GM23338 (cell line): Measurements from ENCODE around the gene RGS7. TPM values are rescaled to one million over a fixed set of nuclear protein-coding genes. Genes with fewer than 3 reads are reported as not detected.

Experiments used
- ATAC-seq: fragments of 200-7000 bp; cut with Tn5 transposase; 3 replicates; pipeline ENCODE4 v1.9.1; 2020
- DNase-seq: peaks from one replicate; pipeline ENCODE4 v3.0.0-alpha.2; 2015; ENCODE audit warnings: low spot score
- H2AFZ ChIP-seq: fragments of 200-600 bp; sonication (generic); 2 replicates; pipeline ENCODE4 v1.8.0; 2016; ENCODE audit warnings: antibody characterized with exemption, mild to moderate bottlenecking, moderate library complexity
- H3F3A ChIP-seq: fragments of 200-600 bp; sonication (generic); replicated peaks from 2 replicates; pipeline ENCODE4 v1.8.0; 2017; ENCODE audit warnings: antibody characterized with exemption, mixed run types, low read depth
- H3K27ac ChIP-seq: fragments of 200-600 bp; sonication (generic); 2 replicates; pipeline ENCODE4 v1.6.1; 2016; ENCODE audit warnings: low read depth
- H3K27me3 ChIP-seq: fragments of 200-600 bp; sonication (generic); 2 replicates; pipeline ENCODE4 v1.8.0; 2016; ENCODE audit warnings: mild to moderate bottlenecking, mixed run types, moderate library complexity; ENCODE audit not compliant: insufficient read depth
- H3K36me3 ChIP-seq: fragments of 200-600 bp; sonication (generic); 2 replicates; pipeline ENCODE4 v1.8.0; 2016; ENCODE audit warnings: mild to moderate bottlenecking; ENCODE audit not compliant: insufficient read depth
- H3K4me1 ChIP-seq: fragments of 200-600 bp; sonication (generic); 2 replicates; pipeline ENCODE4 v1.8.0; 2016; ENCODE audit warnings: mild to moderate bottlenecking, moderate library complexity; ENCODE audit not compliant: insufficient read depth
- H3K4me2 ChIP-seq: fragments of 200-600 bp; sonication (generic); 2 replicates; pipeline ENCODE4 v1.7.1; 2017; ENCODE audit warnings: mixed run types
- H3K4me3 ChIP-seq: fragments of 200-600 bp; sonication (generic); 2 replicates; pipeline ENCODE4 v1.6.1; 2016; ENCODE audit warnings: mixed run types
- H3K79me2 ChIP-seq: fragments of 200-600 bp; sonication (generic); replicated peaks from 2 replicates; pipeline ENCODE4 v1.8.0; 2017; ENCODE audit warnings: mild to moderate bottlenecking; ENCODE audit not compliant: insufficient read depth
- H3K9me2 ChIP-seq: fragments of 200-600 bp; sonication (generic); 2 replicates; pipeline ENCODE4 v1.8.0; 2017; ENCODE audit not compliant: insufficient read depth
- H4K20me1 ChIP-seq: fragments of 200-600 bp; sonication (generic); replicated peaks from 2 replicates; pipeline ENCODE4 v1.8.0; 2017; ENCODE audit warnings: mild to moderate bottlenecking; ENCODE audit not compliant: insufficient read depth
- H3K27ac Mint-ChIP-seq: 2 replicates; pipeline ENCODE4 v1.8.0; 2020; ENCODE audit warnings: inconsistent platforms, mild to moderate bottlenecking, moderate library complexity, mixed read lengths
- H3K27me3 Mint-ChIP-seq: 3 replicates; pipeline ENCODE4 v1.8.0; 2022; ENCODE audit warnings: low read depth, mild to moderate bottlenecking, moderate library complexity, mixed read lengths, inconsistent platforms; ENCODE audit not compliant: insufficient read depth, poor library complexity
- H3K36me3 Mint-ChIP-seq: 3 replicates; pipeline ENCODE4 v1.8.0; 2021; ENCODE audit warnings: low read depth, mild to moderate bottlenecking, inconsistent platforms, moderate library complexity, mixed read lengths
- H3K4me1 Mint-ChIP-seq: 3 replicates; pipeline ENCODE4 v1.8.0; 2020; ENCODE audit warnings: mild to moderate bottlenecking, inconsistent platforms, mixed read lengths
- H3K4me3 Mint-ChIP-seq: 3 replicates; pipeline ENCODE4 v1.8.0; 2021; ENCODE audit warnings: moderate library complexity, mild to moderate bottlenecking, inconsistent platforms, mixed read lengths
- H3K9me3 Mint-ChIP-seq: 3 replicates; pipeline ENCODE4 v1.8.0; 2020; ENCODE audit warnings: moderate library complexity, mild to moderate bottlenecking, inconsistent platforms, mixed read lengths
- CREB1 ChIP-seq: fragments of 250-450 bp; sonication (Bioruptor Pico); IDR thresholded peaks from 2 replicates; pipeline ENCODE4 v1.5.0; 2020; ENCODE audit warnings: low read depth, mild to moderate bottlenecking, moderate library complexity
- EZH2phosphoT487 ChIP-seq: fragments of 200-600 bp; sonication (generic); IDR thresholded peaks from one replicate; pipeline ENCODE4 v1.8.1; 2018; ENCODE audit warnings: antibody characterized with exemption; ENCODE audit not compliant: unreplicated experiment
- POLR2AphosphoS5 ChIP-seq: IDR thresholded peaks from 2 replicates; pipeline ENCODE4 v1.6.1; 2016; ENCODE audit warnings: antibody characterized with exemption, low read depth
- STAT1 ChIP-seq: IDR thresholded peaks from one replicate; pipeline ENCODE4 v1.6.1; 2016; ENCODE audit warnings: antibody characterized with exemption; ENCODE audit not compliant: unreplicated experiment
- ZNF114 ChIP-seq: fragments of 250-450 bp; sonication (Bioruptor Pico); IDR thresholded peaks from 2 replicates; pipeline ENCODE4 v1.5.0; 2020; ENCODE audit warnings: mild to moderate bottlenecking, moderate library complexity
- polyA plus RNA-seq: library from polyadenylated mRNA; unstranded; fragments of >200 nt; fragmentation: Nextera tagmentation; extraction: Ambion mirVana; gene quantifications from 2 replicates; pipeline ENCODE4 v1.2.1, GENCODE V29; 2016
- total RNA-seq: library from RNA; depleted of rRNA; stranded (reverse); fragments of >200 nt; shearing (Covaris generic); gene quantifications from 2 replicates; pipeline ENCODE4 v1.2.3, GENCODE V29; 2014
- TF ChIP-seq, protein P1 (sequence below): IDR thresholded peaks from one replicate; pipeline ENCODE4 v1.6.1; 2018; ENCODE audit warnings: antibody characterized with exemption; ENCODE audit not compliant: unreplicated experiment
- TF ChIP-seq, protein P2 (sequence below): IDR thresholded peaks from 2 replicates; pipeline ENCODE4 v1.6.1; 2016; ENCODE audit warnings: antibody characterized with exemption
- TF ChIP-seq, protein P3 (sequence below), 2 experiments: fragments of 200-600 bp in 1 of 2; sonication (generic) in 1 of 2; conservative IDR thresholded peaks; 2 replicates each; pipeline versions ENCODE4 v1.5.1 to v1.6.1; 2016 to 2017; ENCODE audit warnings: antibody characterized with exemption in 2 of 2, low read depth in 2 of 2, mild to moderate bottlenecking in 2 of 2, moderate library complexity in 1 of 2
- TF ChIP-seq, protein P4 (sequence below): fragments of 250-450 bp; sonication (Bioruptor Pico); IDR thresholded peaks from 2 replicates; pipeline ENCODE4 v1.5.0; 2020; ENCODE audit warnings: mild to moderate bottlenecking, moderate library complexity

The RGS7 gene
- total and polyA plus RNA-seq, 2 experiments from 2014 or later = 2.0 to 2.2 TPM

DNA sequence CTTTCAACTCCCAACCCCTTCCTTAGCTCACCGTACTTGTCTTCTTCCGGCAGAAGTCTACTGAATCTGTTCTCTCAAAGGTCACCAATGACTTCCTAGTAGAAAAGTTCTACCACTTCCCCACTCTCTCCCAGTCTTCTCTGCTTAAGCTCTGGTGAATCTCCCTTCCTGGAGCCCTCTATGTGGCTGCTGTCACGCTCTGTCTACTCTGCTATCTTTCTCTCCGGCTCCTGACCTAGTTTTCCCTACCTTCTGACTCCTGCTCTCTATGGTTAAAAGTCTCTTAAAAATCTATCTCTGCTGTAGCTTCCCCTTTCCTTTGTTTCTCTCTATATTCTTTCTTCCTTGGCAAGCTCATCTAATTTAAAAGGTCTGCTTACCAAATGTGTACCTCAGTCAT is 394.9 kb downstream of the RGS7 start:
- H3K4me3 ChIP-seq = no peak overlapping the region
- no peaks in the 10 kb centered on the region for H3K36me3 Mint-ChIP-seq
- TF ChIP-seq CREB1 (CRISPR knock-in tag) (no peak), STAT1 (no peak), POLR2AphosphoS5 (no peak)
- TF ChIP-seq, protein P1, sequence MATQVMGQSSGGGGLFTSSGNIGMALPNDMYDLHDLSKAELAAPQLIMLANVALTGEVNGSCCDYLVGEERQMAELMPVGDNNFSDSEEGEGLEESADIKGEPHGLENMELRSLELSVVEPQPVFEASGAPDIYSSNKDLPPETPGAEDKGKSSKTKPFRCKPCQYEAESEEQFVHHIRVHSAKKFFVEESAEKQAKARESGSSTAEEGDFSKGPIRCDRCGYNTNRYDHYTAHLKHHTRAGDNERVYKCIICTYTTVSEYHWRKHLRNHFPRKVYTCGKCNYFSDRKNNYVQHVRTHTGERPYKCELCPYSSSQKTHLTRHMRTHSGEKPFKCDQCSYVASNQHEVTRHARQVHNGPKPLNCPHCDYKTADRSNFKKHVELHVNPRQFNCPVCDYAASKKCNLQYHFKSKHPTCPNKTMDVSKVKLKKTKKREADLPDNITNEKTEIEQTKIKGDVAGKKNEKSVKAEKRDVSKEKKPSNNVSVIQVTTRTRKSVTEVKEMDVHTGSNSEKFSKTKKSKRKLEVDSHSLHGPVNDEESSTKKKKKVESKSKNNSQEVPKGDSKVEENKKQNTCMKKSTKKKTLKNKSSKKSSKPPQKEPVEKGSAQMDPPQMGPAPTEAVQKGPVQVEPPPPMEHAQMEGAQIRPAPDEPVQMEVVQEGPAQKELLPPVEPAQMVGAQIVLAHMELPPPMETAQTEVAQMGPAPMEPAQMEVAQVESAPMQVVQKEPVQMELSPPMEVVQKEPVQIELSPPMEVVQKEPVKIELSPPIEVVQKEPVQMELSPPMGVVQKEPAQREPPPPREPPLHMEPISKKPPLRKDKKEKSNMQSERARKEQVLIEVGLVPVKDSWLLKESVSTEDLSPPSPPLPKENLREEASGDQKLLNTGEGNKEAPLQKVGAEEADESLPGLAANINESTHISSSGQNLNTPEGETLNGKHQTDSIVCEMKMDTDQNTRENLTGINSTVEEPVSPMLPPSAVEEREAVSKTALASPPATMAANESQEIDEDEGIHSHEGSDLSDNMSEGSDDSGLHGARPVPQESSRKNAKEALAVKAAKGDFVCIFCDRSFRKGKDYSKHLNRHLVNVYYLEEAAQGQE = no peak
- TF ChIP-seq, protein P2, sequence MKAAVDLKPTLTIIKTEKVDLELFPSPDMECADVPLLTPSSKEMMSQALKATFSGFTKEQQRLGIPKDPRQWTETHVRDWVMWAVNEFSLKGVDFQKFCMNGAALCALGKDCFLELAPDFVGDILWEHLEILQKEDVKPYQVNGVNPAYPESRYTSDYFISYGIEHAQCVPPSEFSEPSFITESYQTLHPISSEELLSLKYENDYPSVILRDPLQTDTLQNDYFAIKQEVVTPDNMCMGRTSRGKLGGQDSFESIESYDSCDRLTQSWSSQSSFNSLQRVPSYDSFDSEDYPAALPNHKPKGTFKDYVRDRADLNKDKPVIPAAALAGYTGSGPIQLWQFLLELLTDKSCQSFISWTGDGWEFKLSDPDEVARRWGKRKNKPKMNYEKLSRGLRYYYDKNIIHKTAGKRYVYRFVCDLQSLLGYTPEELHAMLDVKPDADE = no peak
- TF ChIP-seq, protein P3, sequence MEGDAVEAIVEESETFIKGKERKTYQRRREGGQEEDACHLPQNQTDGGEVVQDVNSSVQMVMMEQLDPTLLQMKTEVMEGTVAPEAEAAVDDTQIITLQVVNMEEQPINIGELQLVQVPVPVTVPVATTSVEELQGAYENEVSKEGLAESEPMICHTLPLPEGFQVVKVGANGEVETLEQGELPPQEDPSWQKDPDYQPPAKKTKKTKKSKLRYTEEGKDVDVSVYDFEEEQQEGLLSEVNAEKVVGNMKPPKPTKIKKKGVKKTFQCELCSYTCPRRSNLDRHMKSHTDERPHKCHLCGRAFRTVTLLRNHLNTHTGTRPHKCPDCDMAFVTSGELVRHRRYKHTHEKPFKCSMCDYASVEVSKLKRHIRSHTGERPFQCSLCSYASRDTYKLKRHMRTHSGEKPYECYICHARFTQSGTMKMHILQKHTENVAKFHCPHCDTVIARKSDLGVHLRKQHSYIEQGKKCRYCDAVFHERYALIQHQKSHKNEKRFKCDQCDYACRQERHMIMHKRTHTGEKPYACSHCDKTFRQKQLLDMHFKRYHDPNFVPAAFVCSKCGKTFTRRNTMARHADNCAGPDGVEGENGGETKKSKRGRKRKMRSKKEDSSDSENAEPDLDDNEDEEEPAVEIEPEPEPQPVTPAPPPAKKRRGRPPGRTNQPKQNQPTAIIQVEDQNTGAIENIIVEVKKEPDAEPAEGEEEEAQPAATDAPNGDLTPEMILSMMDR (conservative IDR thresholded peaks at IDR 0.05; ENCODE audit: low read depth in 2 of 2) = no peak
- H3K79me2 ChIP-seq = no peaks in the 10 kb centered on the region
- H3K36me3 ChIP-seq = no peaks in the 10 kb centered on the region
- no peak overlapping the region for H3K4me2 ChIP-seq
- H3K27ac ChIP-seq = no peak overlapping the region
- no peak overlapping the region for H3K27ac Mint-ChIP-seq
- H3K4me1 Mint-ChIP-seq = no peaks in the 10 kb centered on the region; the same call in 2 of the 3 replicates
- H3F3A ChIP-seq = no peaks in the 10 kb centered on the region
- H2AFZ ChIP-seq = no peak overlapping the region; the same call in 1 of the 2 replicates
- H4K20me1 ChIP-seq = no peaks in the 10 kb centered on the region
- 0 out of 2 replicates have a peak, but pooled peaks cover 5% of the 10 kb centered on the region for H3K4me1 ChIP-seq
- no peaks in the 10 kb centered on the region for H3K27me3 Mint-ChIP-seq
- no peaks in the 10 kb centered on the region; the same call in 1 of the 2 replicates for H3K9me2 ChIP-seq
- ATAC-seq = no peak
- no peaks in the 10 kb centered on the region for H3K9me3 Mint-ChIP-seq
- H3K27me3 ChIP-seq = no peaks in the 10 kb centered on the region
- no peak for DNase-seq
- H3K4me3 Mint-ChIP-seq = no peak overlapping the region

DNA sequence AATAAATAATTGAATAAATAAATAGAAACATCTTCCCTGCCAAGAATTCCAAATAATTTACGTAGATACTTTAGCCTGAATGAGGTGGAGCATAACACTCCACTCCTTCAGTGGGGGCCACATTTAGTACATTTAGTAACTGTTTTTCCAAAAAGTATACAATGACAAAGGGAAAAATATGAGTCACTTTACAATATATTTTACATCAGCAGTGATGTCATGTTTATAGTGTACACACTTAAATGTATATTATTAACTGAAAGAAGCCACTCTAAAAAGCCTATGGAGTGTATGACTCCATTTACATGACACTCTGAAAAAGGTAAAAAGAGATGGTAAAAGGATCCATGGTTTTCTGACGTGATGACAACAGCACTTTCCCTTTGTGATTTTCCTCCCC is 400.6 kb downstream of the RGS7 start:
- no peaks in the 10 kb centered on the region for H3K79me2 ChIP-seq
- ATAC-seq = no peak
- Mint-ChIP-seq H3K27ac (no peak overlapping the region), H3K27me3 (no peaks in the 10 kb centered on the region), H3K9me3 (no peaks in the 10 kb centered on the region), H3K36me3 (no peaks in the 10 kb centered on the region), H3K4me1 (peaks cover 7% of the 10 kb centered on the region), H3K4me3 (no peak overlapping the region)
- no peak overlapping the region for H3K4me3 ChIP-seq
- no peaks in the 10 kb centered on the region for H3K36me3 ChIP-seq
- H3K9me2 ChIP-seq = no peaks in the 10 kb centered on the region
- peaks cover 14% of the 10 kb centered on the region for H3K4me1 ChIP-seq
- DNase-seq = no peak
- H4K20me1 ChIP-seq = no peaks in the 10 kb centered on the region
- H2AFZ ChIP-seq = no peak overlapping the region
- no peaks in the 10 kb centered on the region for H3K27me3 ChIP-seq
- no peak overlapping the region for H3K27ac ChIP-seq
- no peaks in the 10 kb centered on the region for H3F3A ChIP-seq
- no peak overlapping the region for H3K4me2 ChIP-seq
- TF ChIP-seq ZNF114 (no peak), EZH2phosphoT487 (no peak), CREB1 (CRISPR knock-in tag) (no peak), STAT1 (no peak)
- TF ChIP-seq, protein P4, sequence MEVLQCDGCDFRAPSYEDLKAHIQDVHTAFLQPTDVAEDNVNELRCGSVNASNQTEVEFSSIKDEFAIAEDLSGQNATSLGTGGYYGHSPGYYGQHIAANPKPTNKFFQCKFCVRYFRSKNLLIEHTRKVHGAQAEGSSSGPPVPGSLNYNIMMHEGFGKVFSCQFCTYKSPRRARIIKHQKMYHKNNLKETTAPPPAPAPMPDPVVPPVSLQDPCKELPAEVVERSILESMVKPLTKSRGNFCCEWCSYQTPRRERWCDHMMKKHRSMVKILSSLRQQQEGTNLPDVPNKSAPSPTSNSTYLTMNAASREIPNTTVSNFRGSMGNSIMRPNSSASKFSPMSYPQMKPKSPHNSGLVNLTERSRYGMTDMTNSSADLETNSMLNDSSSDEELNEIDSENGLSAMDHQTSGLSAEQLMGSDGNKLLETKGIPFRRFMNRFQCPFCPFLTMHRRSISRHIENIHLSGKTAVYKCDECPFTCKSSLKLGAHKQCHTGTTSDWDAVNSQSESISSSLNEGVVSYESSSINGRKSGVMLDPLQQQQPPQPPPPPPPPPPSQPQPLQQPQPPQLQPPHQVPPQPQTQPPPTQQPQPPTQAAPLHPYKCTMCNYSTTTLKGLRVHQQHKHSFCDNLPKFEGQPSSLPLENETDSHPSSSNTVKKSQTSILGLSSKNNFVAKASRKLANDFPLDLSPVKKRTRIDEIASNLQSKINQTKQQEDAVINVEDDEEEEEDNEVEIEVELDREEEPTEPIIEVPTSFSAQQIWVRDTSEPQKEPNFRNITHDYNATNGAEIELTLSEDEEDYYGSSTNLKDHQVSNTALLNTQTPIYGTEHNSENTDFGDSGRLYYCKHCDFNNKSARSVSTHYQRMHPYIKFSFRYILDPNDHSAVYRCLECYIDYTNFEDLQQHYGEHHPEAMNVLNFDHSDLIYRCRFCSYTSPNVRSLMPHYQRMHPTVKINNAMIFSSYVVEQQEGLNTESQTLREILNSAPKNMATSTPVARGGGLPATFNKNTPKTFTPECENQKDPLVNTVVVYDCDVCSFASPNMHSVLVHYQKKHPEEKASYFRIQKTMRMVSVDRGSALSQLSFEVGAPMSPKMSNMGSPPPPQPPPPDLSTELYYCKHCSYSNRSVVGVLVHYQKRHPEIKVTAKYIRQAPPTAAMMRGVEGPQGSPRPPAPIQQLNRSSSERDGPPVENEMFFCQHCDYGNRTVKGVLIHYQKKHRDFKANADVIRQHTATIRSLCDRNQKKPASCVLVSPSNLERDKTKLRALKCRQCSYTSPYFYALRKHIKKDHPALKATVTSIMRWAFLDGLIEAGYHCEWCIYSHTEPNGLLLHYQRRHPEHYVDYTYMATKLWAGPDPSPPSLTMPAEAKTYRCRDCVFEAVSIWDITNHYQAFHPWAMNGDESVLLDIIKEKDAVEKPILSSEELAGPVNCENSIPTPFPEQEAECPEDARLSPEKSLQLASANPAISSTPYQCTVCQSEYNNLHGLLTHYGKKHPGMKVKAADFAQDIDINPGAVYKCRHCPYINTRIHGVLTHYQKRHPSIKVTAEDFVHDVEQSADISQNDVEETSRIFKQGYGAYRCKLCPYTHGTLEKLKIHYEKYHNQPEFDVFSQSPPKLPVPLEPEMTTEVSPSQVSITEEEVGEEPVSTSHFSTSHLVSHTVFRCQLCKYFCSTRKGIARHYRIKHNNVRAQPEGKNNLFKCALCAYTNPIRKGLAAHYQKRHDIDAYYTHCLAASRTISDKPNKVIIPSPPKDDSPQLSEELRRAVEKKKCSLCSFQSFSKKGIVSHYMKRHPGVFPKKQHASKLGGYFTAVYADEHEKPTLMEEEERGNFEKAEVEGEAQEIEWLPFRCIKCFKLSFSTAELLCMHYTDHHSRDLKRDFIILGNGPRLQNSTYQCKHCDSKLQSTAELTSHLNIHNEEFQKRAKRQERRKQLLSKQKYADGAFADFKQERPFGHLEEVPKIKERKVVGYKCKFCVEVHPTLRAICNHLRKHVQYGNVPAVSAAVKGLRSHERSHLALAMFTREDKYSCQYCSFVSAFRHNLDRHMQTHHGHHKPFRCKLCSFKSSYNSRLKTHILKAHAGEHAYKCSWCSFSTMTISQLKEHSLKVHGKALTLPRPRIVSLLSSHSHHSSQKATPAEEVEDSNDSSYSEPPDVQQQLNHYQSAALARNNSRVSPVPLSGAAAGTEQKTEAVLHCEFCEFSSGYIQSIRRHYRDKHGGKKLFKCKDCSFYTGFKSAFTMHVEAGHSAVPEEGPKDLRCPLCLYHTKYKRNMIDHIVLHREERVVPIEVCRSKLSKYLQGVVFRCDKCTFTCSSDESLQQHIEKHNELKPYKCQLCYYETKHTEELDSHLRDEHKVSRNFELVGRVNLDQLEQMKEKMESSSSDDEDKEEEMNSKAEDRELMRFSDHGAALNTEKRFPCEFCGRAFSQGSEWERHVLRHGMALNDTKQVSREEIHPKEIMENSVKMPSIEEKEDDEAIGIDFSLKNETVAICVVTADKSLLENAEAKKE (CRISPR knock-in tag) = no peak
